ENCODE data around the gene FRG2B.
A peak's percentile ranks its signal among the peaks of the same experiment; 100 is the strongest.
"Not testable (repeated sequence)": the region's sequence is repeated elsewhere in the genome, so short reads cannot be mapped to it uniquely, and the experiment has no call there.

FRG2B gene

DNA sequence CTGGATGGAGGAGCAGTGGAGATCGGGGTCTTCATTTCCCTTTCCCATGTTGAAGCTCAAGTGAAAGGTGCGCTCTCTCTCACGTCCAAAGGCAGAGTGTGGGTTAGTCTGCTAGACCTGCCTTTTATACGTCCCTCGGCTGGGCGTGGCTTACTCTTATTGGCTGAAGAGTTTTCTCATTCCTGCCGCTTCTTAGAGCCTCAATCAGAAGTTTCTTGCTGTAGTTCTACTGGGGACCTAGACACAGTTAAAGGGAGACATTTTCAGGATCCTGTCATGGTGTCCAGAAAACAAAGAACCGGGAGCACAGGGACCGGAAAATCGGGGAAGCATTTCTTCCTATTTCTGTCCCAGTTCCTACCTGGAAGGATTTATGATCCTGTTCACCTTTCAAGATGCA lies at the start of gene FRG2B:
TSS of gene FRG2B (minus strand) at position 101 of the 400 bp plus-strand sequence. CDS start at position 48, 53 bp downstream.
- DNase-seq: not testable (repeated sequence)

DNA sequence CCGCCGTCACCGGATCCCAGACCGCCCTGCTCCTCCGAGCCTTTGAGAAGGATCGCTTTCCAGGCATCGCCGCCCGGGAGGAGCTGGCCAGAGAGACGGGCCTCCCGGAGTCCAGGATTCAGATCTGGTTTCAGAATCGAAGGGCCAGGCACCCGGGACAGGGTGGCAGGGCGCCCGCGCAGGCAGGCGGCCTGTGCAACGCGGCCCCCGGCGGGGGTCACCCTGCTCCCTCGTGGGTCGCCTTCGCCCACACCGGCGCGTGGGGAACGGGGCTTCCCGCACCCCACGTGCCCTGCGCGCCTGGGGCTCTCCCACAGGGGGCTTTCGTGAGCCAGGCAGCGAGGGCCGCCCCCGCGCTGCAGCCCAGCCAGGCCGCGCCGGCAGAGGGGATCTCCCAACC lies 40.9 kb upstream of the FRG2B start:
- not testable (repeated sequence) for DNase-seq

DNA sequence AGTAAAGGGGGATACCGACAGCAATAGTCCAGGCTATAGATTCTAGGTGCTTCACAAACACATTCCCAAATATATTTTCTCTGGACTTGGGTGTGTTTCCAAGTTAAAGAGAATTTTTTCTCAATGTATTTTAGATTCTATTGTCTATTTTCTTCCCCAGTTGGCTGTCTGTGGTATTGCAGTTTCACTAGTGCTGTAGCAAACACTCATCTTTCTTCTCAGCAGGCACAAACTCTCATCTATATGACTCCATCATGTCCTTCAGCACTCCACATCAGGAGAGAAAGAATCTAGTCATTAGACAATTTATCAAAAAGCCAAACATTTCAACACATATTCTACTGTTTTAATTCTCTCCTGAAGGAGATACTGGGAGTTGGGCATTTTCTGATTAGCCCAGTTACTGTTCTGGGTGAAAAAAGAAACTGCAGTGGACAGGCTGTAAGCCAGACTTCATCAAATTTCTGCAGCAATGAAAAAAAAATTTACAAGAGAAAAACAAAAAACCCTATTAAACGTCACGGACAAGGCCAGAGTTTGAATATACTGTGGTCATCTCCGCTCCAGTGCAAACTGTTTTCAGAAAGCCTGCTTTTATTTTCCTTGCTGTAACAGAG lies 37.1 kb upstream of the FRG2B start:
- DNase-seq: not testable (repeated sequence)

DNA sequence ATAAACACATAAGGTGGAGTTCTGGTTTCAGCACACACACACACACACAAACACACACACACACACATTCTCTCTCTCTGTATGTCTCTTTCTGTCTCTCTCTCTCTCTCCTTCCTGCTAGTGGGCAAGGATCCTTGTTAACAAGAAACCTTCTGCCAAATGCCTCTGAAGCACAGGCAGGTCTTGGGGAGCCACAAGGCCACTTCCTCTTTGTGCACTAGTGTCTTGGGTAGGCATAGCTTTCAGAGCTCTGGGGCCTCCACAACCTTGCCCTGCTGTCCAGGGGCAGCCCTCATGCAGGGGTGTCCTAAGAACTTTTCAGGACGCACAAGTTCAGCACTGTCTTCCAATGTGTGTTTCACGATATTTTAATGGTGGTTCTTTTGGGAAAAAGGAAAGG lies 34.5 kb upstream of the FRG2B start:
- DNase-seq: not testable (repeated sequence)

DNA sequence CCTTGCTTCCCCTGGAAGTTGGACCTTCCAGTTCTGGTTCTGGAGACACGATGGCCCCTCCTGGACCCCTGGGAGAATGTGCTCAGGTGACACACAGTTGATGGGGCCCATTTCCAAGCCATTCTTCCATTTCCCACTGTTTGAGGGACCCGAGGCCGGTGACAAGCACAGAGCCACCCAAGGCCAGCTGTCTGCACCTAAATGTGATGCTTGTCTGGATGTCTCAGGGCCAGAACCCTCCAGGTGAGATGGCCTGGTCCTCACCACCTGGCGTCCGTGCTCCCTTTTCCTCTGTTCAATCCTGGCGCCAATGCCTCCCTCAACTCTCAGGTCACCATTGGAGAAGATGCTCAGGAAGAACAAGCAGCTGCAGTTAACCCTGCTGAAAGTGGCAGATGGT lies 33.9 kb upstream of the FRG2B start:
- not testable (repeated sequence) for DNase-seq

DNA sequence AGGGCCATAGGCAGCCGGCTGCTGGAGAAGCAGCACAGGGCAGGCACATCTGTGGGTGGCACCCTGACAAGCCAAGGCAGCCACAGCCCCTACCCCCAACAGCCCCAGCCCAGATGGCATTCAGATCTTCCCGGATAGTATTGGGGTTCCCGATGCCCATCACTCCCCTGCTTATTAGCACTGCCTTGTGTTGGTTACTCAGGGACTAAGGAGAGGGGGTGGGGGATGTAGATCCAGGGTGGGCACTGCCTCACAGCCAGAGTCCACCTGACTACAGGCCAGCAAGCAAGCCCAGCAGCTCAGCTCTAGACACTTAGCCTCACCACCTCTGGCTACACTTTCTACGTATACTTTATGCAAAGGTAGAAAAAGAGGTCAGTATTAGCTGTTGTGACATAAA lies 30.7 kb upstream of the FRG2B start:
- DNase-seq: not testable (repeated sequence)

DNA sequence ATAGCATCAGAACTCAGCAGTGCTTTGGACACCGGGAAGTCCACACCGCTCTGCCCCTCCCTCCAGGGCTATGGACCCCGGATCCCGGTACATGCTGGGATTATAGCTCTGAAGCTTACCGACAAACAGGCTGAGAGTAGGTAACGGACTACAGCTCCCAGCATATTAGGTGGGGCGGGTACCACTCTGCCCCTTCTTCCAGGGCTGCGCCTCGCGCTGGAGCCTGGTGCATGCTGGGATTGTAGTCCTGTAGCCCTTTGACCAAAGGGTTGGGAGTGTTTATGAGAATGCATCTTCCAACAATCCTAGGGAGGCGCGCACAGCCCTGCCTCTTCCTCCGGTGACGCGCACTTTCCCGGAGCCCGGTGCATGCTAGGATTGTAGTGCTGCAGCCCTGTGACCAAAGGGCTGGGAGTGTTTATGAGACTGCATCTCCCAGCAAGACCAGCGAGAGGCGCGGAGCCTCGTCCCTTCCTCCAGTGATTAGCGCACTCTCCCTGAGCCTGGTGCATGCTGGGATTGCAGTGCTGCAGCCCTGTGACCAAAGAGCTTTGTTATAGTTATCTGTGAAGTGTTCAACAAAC lies 22.4 kb upstream of the FRG2B start:
- not testable (repeated sequence) for DNase-seq

DNA sequence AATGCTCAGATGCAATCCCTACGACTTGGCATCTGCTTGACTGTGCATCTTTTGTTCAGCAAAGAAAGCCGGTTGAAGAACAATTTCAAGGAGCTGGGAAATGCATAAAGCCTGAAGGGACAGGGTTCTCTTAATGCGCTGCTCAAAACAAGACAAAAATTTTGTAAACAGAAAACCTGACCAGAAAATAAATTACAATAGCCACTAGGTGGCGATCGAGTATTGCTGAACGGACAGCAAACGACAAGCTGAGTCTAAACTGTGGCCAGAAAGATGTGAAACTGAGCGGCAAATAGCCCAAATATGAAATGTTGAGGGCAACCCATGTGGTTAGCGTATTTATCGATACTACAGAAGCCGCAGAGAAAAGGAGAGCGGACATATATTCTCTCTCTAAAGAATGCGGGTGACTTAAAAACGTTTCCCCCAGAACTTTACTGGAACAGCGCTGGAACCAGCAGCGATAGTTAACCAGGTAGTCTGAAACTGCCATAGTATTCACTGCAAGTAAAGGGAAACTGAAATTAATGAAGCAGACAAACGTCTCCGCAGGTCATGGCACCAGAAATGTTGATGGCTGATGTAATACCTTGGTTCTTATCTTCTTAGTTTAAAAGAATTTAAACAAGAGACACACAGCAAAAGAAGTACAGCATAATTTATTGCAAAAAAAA lies 20.6 kb upstream of the FRG2B start:
- peak; percentile 26 for DNase-seq

DNA sequence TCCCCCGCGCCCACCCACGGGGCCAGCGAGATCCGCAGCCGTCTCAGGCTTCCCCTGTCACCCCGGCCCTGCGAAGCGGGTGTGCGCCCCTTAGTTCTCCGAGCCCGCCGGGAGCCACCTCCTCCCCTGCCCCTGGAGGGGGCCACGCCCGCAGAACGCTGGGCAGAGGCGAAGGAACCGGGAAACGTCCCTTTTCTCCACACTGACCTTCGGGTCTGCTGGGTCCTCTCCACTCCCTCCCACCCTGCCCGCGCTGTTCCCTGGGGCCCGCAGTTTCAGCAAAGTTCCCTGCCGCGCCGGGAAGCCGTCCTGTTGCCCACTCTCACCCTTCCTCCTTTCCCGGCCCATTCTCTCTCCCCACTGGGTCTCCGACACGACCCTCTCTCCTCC lies 11.2 kb upstream of the FRG2B start:
- not testable (repeated sequence) for DNase-seq

DNA sequence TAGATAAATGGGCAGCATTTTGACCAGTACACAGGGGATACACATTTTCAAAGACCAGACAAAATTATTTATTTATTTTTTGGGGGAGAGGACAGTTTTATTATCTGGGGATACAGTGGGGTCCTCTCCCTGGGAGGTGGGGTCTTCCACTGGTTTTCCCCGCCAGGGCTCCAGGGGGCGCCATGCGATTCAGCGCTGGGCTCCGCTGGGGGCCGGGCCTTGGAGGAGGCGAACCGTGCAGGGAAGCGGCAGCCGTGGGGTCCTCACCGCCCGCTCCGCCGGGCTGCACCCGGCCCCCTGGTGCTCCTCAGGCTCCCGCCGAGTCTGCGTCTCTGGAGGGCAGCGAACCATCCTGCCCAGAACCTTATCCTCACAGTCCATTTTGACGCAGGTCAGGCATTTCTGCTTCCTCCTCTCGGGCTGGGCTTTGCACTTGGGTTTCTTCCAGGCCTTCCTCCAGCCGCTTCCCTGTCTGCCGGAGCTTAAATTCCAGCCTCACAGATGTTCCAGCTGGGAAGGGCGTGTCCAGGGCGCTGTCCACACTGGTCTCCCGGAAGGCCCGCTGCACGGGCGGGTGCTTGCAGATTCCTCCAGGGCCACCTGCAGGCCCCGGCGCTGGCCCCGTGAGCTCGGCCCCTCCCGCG lies 10.7 kb upstream of the FRG2B start:
- DNase-seq: not testable (repeated sequence)

DNA sequence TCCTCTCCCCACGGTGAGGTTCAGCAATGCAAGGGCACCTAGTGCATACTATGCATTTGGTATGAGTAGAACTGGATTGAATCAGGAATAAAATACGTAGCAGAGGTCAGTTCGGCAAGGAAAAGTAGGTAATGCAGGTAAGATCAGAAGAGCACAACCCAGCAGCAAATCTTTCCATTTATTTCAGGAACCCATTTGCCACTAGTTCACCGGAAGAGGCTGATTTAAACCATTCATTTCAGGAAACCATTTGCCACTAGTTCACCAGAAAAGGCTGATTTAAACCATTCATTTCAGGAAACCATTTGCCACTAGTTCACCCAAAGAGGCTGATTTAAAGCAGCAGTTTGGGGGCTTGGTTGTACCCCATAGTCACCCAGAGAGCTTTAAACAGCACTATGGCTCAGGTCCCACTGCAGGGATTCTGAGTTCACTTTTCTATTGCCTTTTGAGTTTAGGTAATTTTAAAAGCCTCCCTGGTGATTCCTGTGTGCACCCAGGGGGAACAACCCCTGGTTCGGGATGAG lies 4.2 kb upstream of the FRG2B start:
- not testable (repeated sequence) for DNase-seq

DNA sequence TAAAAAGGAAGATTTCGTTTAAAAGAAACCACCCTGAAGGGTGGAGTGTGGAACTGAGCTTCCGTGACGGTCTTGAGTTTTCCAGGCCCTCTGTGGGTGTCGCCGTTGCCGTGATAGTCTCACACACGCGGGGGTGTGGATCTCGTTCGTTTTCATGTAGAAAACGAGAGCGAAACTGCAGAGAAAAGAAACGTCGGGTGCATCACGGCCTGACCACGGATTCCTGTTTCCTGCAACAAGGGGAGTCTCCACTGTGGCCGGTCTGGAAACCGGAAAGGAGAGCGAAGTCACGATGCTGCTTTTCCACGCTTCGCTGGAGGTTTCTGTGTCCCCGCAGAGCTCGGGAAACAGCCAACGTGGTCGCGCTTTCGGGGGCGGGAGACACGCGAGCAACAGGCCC lies 4.1 kb downstream of the FRG2B start:
- not testable (repeated sequence) for DNase-seq

DNA sequence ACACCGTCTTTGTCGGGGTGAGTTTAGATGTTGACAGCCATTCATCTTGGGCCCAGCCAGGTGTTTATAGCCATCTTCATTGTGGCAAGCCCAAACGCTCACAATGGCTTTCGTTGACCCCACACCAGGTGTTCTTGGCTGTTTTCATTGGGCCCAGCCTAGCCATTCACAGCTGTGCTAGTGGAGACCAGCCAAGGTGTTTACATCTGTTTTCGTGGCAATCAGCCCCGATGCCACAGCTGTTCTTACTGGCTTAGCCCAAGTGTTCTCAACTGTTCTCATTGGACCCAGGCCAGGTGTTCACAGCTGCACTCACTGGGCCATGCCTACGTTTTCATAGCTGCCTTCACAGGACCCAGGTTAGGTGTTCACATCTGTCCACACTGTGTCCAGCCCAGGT lies 7.7 kb downstream of the FRG2B start:
- DNase-seq: no peak

DNA sequence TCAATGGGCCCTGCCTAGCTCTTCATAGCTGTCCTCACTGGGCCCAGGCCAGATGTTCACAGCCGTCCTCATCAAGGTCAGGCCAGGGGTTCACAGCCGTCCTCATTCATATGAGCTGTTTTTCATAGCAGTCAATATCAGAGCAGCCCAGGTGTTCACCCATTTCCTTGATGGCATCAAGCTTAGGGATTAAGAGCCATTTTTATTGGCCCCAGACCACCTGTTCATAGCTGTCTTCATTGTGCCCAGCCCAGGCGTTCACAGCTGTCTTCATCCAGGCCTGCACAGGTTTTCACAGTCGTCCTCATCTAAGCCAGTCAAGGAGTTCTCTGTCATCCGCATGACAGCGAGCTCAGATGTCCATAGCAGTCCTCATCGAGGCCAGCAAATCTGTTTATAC lies 9.4 kb downstream of the FRG2B start:
- DNase-seq: no peak

DNA sequence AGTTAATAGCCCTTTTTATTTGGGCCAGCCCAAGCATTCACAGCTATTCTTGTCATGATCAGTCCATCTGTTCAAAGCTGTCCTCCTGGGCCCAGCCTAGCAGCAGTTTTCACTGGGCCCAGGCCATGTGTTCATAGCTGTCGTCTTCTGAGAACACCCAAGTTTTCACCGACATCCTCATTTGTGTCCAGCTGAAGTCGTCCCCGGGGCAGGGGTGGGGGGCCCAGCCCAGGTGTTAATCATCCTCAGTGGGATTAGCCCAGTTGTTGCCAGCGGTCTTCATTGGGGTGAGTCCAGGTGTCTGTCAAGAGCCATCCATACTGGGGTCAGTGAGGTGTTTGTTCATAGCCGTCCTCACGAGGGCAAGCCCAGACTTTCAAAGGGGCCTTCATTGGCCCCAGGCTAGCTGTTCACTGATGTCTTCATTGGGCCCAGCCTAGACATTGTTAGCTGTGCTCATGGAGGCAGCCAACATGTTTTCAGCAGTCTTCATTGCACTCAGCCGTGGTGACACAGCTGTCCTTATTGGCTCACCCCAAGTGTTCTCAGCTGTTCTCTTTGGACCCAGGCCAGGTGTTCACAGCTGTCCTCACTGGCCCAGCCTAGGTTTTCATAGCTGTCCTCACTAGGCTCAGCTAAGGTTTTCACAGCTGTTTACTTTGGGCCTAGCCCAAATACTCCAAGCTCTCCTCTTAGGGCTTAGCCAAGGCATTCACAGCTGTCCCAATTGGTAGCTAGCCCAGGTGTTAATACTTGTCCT lies 10.0 kb downstream of the FRG2B start:
- no peak for DNase-seq

DNA sequence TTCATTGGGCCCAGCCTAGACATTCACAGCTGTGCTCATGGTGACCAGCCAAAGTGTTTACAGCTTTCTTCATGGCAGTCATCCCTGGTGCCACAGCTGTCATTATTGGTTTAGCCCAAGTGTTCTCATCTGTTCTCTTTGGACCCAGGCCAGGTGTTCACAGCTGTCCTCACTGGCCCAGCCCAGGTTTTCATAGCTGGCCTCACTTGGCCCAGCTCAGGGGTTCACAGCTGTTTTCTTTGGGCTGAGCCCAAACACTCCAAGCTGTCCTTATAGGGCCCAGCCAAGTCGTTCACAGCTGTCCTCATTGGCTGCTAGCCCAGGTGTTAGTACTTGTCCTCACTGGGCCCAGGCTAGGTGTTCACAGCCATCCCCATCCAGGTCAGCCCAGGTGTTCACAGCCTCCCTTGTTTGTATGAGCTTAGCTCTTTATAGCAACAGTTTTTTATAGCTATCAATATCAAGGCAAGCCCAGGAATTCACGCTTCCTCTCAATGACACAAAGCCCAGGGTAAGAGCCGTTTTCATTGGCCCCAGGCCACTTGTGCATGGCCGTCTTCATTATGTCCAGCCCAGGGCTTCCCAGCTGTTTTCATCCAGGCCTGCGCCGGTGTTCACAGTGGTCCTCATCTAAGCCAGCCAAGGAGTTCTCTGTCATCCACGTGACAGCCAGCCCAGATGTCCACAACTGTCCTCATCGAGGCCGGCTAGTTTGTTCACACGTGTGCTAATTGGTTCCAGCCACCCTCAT lies 11.6 kb downstream of the FRG2B start:
- DNase-seq: no peak

DNA sequence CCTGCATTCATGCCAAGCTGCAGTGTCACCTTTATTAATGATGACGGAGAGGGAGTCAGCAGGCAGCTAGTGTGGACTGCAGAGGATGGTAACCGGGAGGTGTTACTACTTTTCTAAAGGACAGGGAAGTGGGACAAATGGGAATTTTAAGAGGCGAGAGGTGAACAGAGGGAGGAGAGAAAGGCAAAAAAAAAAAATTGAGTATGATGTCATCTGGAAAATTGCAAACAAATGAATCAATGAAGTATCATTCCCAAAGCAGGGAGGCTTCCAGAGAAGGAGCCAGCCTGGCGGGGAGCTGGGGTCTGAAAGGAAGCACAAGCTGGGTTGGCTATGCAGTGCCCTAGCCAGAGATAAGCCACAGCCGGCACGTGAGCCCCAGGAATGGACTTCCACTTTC lies 12.9 kb downstream of the FRG2B start:
- DNase-seq: no peak

DNA sequence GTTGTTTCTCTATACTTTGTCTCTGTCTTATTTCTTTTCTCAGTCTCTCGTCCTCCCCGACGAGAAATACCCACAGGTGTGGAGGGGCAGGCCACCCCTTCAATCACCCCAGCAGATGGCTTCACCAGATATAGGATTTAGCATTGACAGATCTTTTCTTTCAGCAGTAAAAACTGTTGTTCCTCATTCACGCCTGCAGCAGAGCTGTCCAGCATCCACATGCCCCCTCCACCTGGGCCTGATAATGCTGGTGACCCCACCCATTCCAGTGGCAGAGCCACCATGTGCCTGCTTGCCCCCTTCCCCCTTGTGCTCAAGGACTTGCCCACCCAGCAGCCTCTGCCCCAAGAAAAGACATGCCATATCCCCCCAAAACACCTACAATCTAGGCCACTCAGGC lies 15.5 kb downstream of the FRG2B start:
- DNase-seq: no peak

DNA sequence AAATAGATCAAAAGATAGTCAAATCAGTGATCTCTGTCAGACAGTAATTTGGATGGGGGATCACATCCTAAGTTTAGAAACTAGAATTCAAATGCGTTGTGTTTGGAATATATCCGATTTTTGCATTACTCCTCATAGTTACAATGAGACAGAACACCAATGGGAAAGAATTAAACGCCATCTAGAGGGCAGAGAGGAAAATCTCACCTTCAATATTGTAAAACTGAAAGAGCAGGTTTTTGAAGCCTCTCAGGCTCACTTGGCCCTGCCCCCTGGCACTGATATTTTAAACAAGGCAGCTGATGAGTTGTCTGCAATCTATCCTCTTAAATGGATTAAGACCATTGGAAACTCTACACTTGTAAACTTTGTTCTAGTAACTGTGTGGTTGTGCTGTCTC lies 17.7 kb downstream of the FRG2B start:
- no peak for DNase-seq

DNA sequence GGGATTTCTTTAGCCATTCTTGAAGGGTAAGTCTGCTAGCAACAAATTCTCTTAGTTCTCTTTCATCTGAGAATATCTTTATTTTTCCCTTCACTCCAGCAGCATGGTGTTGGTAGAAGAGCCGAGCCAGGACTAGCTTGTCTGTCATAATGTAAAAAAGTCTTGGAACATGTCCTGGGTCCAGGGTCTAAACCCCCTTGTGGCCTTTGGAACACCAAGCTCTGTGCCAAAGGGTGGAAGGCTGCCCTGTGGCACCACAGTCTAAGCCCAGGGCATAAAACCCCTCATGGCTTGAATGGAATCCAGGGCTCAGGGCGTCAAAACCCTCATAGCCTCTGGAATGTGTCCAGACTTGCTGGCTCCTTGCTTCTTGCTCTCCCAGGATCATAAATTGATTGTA lies 23.2 kb downstream of the FRG2B start:
- not testable (repeated sequence) for DNase-seq

DNA sequence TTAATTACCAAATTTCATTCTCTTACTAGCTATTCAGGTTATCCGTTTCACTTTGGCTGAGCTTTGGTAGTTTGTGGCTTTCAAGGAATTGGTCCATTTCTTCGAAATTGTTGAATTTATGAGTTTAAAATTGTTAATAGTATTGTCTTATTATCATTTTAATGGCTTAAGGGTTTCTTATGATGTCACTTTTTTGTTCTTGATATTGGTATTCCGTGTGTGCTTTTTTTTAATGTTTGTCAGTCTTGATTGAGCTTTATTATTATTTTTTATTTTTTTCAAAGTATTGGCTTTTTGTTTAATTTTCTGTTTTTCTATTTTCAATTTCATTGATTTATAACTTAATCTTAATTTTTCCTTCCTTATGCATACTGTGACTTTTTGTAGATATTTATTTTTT lies 25.9 kb downstream of the FRG2B start:
- DNase-seq: no peak

DNA sequence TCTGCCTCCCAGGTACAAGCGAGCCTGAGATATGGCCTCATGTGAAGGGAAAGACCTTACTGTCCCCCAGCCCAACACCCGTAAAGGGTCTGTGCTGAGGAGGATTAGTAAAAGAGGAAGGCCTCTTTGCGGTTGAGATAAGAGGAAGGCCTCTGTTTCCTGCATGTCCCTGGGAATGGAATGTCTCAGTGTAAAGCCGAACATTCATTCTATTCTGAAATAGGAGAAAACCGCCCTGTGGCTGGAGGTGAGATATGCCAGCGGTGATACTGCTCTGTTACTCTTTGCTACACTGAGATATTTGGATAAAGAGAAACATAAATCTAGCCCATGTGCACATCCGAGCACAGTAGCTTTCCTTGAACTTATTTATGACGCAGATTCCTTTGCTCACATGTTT lies 26.7 kb downstream of the FRG2B start:
- not testable (repeated sequence) for DNase-seq
